HG03097 (cell line): ENCODE results near the gene ADAR.

Experiments used
- ATAC-seq: cut with Tn5 transposase; IDR thresholded peaks from one replicate; pipeline ENCODE4 v1.9.1; 2021; ENCODE audit not compliant: unreplicated experiment, low FRiP score

Gene ADAR

DNA sequence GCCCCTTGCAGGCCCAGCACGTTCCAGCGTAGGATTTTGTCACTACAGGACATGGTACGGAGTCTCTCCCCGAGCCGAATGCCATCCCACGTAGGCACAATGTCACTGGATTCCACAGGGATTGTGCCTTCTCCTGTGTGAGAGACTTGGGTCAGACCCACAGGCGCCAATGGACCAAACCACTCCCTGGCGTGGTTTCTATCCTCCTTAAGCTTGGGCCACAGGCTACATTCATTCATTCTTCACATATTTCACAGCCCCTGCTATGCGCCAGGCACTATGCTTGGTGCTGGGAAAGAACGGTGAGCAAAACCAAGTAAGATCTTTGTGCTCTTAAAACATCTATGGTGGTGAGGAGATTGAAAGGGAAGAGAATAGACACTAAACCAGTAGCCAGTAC lies 21.8 kb downstream of the ADAR start:
- ATAC-seq, result no peak

DNA sequence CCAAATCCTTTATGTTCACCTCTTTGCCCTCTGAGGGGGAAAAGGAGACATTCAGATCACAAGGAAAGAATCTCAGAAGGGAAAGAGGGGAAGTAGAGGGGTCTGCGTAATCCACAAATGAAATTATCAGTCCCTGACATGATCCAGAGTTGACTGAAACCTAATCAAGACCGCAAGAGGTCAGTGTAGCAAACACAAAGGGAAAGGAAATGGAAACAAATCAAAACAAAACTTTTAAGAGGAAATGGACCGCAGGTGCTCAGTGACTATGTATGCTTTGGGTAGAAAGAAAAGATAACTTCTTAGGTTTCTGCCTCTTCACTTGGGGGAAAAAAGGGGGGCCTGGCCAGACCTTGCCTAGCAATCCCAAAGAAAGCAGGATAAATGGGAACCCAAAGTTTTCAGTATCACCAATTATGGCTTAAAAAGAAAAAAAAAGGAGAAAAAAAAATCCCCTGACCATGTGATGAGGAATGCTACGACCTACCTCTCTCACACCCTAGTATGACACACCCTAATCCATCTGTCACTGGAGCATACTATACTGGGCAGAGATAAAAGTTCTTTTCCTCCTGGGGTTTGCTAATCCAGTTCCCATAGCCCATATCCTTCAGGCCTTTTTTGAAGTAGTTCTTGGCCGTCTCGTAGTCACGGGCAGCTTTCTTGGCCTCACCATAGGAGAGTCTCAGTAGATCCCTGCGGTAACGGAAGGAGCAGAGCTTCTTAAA lies 23.6 kb downstream of the ADAR start:
- ATAC-seq, result no peak

GRCh38 chr1:154583773-154584172 lies 24.2 kb downstream of the ADAR start:
- ATAC-seq, result no peak

- no peak for ATAC-seq
These were observed 25.1 kb downstream of the ADAR start for GRCh38 chr1:154582885-154583284.

GRCh38 chr1:154581766-154582165 lies 26.2 kb downstream of the ADAR start:
- no peak for ATAC-seq

DNA sequence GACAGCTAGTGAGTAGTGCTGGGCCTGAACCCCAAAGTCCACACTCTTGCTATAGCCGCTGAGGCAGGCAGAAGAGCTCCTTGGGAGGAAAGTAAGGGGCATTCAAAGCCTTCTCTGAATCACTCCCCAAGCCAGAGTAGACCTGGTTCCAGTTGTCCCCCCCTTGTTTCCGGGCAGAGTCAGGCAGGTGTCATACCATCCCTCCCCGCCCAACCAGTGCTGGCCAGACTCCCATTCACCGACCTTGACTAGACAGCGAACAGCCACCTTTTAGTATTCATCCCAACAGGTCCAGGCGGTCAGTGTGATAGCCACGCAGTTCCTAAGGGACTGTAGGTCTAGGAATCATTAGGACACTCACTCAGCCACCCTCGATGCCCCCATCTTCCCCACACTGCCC lies 28.6 kb downstream of the ADAR start:
- ATAC-seq, result no peak

DNA sequence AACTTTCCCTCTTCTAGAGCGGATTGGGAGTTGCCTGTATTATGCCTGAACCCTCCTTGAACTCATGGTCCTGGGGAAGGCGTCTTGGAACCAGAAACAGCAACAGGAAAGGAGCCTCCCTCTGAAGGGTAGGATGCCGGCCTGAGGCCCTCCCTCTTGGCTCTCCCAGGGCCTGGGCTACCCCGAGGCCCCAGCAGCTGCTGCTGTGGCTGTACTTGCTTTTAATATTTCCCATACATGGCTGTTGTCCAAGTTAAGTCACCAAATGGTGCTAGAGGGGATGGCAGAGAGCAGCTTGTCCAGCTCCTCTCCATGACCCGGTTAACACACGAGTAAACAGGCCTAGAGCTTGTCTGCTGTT lies 29.9 kb downstream of the ADAR start:
- no peak for ATAC-seq

DNA sequence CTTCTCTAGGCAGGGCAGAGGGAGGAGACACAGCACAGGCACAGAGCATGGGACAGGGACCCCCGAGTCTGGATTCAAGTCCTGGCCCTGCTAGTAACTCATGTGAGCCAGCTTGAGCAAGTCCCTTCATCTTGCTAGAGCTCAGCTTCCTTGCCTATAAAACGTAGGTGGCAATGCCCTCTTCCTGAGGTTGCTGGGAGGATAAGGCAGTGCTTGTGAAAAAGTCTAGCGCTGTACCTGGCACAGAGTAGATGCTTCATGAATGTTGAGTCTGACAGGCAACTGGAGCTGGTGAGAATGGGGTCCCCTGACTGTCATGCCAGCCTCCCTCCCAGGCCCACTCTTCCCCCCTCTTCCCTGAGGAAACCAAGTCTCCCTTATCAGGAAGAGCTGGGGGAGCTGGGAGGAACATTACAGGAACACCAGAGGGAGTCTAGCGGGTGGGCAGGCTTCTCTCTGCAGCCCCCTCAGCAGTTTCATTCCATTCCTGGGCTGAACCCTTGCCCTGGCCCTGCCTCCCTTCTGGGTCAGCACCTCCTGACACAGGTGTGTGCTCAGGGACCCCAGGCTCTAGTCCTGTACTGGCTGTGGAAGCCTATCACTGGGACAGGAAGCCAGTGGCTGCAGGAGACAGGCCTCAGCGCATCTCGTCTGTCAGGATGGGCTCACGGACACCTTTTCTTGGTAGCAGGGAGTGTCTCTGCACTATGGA lies 30.5 kb downstream of the ADAR start:
- no peak for ATAC-seq

DNA sequence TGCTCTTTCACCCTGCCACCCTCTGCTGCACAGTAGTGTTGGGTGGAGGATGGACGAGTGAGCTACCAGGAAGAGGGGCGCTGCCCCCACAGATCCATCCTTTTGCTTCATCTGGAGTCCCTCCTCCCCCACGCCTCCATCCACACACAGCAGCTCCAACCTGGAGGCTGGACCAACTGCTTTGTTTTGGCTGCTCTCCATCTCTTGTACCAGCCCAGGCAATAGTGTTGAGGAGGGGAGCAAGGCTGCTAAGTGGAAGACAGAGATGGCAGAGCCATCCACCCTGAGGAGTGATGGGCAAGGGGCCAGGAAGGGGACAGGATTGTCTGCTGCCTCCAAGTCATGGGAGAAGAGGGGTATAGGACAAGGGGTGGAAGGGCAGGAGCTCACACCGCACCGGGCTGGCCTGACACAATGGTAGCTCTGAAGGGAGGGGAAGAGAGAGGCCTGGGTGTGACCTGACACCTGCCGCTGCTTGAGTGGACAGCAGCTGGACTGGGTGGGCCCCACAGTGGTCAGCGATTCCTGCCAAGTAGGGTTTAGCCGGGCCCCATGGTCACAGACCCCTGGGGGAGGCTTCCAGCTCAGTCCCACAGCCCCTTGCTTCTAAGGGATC lies 31.9 kb downstream of the ADAR start:
- ATAC-seq, result no peak

DNA sequence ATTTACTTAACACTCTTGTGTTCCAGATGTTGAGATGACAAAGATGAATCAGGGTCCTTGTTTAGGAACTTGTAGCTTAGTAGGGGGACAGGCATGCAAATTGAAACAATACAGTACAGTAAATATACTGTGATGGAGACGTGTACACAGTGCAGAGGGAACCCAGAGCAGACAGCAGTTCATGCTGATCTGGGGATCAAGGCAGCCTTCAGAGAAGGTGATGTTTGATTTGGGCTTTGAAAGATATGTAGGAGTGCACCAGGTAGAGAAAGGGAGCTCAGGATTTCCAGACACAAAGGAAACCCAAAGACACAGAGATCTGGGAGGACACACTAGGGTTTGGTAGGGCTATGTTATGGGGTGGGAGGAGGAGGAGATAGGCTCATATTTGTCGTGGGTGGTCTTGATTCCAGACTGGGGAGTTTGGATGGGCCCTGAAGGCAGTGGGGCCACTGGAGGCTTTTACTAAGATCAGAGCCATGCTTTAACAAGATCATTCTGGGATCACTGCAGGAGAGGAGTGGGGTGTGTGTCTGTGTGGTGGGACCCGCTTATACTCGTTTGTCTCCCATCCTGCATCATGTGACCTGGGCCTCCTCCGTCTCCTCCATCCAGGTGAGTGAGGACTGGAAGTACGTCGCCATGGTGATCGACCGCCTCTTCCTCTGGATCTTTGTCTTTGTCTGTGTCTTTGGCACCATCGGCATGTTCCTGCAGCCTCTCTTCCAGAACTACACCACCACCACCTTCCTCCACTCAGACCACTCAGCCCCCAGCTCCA lies 32.6 kb downstream of the ADAR start:
- no peak for ATAC-seq

GRCh38 chr1:154574716-154575115 lies 33.3 kb downstream of the ADAR start:
- no peak for ATAC-seq

GRCh38 chr1:154573168-154573510 lies 34.8 kb downstream of the ADAR start:
- no peak for ATAC-seq

- no peak for ATAC-seq
These were observed 35.4 kb downstream of the ADAR start for GRCh38 chr1:154572468-154573167.

DNA sequence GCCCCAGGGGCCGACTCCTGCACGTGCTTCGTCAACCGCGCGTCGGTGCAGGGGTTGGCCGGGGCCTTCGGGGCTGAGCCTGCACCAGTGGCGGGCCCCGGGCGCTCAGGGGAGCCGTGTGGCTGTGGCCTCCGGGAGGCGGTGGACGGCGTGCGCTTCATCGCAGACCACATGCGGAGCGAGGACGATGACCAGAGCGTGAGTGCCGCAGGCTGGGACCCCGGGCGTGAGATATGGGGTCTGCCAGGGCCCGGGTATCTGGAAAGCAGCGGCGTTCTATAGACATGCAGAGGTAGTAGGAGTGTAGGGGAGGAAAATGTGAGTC lies 36.1 kb downstream of the ADAR start:
- no peak for ATAC-seq

DNA sequence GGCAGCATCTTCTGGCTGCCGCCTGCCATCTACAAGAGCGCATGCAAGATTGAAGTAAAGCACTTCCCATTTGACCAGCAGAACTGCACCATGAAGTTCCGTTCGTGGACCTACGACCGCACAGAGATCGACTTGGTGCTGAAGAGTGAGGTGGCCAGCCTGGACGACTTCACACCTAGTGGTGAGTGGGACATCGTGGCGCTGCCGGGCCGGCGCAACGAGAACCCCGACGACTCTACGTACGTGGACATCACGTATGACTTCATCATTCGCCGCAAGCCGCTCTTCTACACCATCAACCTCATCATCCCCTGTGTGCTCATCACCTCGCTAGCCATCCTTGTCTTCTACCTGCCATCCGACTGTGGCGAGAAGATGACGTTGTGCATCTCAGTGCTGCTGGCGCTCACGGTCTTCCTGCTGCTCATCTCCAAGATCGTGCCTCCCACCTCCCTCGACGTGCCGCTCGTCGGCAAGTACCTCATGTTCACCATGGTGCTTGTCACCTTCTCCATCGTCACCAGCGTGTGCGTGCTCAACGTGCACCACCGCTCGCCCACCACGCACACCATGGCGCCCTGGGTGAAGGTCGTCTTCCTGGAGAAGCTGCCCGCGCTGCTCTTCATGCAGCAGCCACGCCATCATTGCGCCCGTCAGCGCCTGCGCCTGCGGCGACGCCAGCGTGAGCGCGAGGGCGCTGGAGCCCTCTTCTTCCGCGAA lies 36.6 kb downstream of the ADAR start:
- ATAC-seq, result no peak

- no peak for ATAC-seq
These were observed 39.7 kb downstream of the ADAR start for GRCh38 chr1:154568157-154568815.

DNA sequence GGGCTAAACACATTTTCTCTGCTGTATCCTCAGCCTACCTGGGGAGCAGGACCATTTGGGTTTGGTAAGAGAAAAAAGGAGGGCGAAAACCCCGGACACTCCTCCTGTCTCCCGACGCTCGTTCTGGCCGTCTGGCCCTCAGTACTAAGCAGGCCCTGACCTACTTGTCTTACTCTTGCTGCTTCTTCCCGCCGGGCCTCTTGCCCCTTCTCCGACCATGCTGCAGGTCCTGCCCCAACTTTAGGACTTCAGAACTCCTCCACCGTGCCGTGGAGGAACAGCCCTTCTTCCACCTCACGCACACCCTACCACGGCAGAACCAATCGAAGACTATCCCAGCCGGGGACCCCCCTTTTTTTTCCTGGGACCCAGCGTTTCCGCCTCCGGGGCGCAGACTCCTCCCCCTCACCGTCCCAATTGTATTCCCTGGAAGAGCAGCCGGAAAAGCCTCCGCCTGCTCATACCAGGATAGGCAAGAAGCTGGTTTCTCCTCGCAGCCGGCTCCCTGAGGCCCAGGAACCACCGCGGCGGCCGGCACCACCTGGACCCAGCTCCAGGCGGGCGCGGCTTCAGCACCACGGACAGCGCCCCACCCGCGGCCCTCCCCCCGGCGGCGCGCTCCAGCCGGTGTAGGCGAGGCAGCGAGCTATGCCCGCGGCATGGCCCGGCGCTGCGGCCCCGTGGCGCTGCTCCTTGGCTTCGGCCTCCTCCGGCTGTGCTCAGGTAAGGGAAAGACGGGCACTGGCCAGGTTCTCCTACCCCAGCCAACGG lies 40.4 kb downstream of the ADAR start, which contains the start of gene CHRNB2:
Gene CHRNB2, plus strand, starts transcription at position 393 of the 771 bp plus-strand sequence. Its CDS starts 267 bp downstream, at position 660.
- ATAC-seq, result no peak

DNA sequence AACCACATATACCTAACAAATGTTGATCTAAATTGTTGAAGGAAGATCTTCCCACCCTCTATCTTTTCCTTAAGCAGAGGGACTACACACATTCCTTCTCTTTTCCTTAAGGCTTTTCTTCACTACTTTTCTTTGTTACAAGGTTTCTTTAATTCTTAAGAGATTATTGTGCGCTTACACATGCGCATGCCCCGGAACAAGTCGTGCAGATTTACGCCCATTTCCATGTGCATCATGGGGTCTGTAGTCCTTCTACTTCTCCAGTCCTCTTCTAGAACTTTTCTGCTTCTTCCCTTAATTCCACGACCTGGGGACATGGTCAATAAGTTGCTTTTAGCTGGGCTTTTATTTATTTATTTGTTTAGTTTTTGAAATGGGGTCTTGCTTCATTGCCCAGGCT lies 42.1 kb downstream of the ADAR start:
- ATAC-seq, result no peak
